Type B pancreatic cell (in vitro differentiated cells): ENCODE results near the gene MROH2B. TPM values are rescaled to one million over a fixed set of nuclear protein-coding genes. Genes with fewer than 3 reads are reported as not detected.

ENCODE experiments used
- DNase-seq: peaks from one replicate; pipeline ENCODE4 v3.0.0; 2021; ENCODE audit warnings: mixed read lengths; ENCODE audit not compliant: unreplicated experiment; ENCODE audit errors: extremely low spot score
- H3K27ac Mint-ChIP-seq: 2 replicates; pipeline ENCODE4 v1.8.0; 2021; ENCODE audit warnings: mild to moderate bottlenecking, mixed read lengths
- H3K27me3 Mint-ChIP-seq: 2 replicates; pipeline ENCODE4 v1.8.0; 2021; ENCODE audit warnings: mixed read lengths
- H3K36me3 Mint-ChIP-seq: 2 replicates; pipeline ENCODE4 v1.8.0; 2021; ENCODE audit warnings: mixed read lengths
- H3K4me1 Mint-ChIP-seq: one replicate; pipeline ENCODE4 v1.8.0; 2021; ENCODE audit warnings: mixed read lengths; ENCODE audit not compliant: unreplicated experiment
- H3K4me3 Mint-ChIP-seq: 2 replicates; pipeline ENCODE4 v1.8.0; 2021; ENCODE audit warnings: mild to moderate bottlenecking, mixed read lengths
- H3K9me3 Mint-ChIP-seq: 2 replicates; pipeline ENCODE4 v1.8.0; 2021; ENCODE audit warnings: mixed read lengths
- CTCF ChIP-seq: fragments of 200-600 bp; sonication (generic); conservative IDR thresholded peaks from 2 replicates; pipeline ENCODE4 v1.5.0; 2021; ENCODE audit warnings: antibody characterized with exemption, mild to moderate bottlenecking
- total RNA-seq: library from RNA; stranded (reverse); gene quantifications from 2 replicates; pipeline ENCODE4 v1.2.1, GENCODE V29; 2021; ENCODE audit warnings: low replicate concordance

The MROH2B gene
- total RNA-seq, 1 donor from 2014 or later = not detected

- Mint-ChIP-seq H3K27ac (no peak overlapping the region), H3K9me3 (no peaks in the 10 kb centered on the region), H3K4me3 (no peak overlapping the region), H3K4me1 (peaks cover 11% of the 10 kb centered on the region), H3K27me3 (no peaks in the 10 kb centered on the region), H3K36me3 (no peaks in the 10 kb centered on the region)
- no peak for TF ChIP-seq CTCF
- DNase-seq = no peak
Measured at GRCh38 chr5:40984884-40985283, 86.3 kb downstream of the MROH2B start.

- Mint-ChIP-seq H3K4me3 (no peak overlapping the region), H3K9me3 (no peaks in the 10 kb centered on the region), H3K4me1 (peaks cover 11% of the 10 kb centered on the region), H3K36me3 (no peaks in the 10 kb centered on the region), H3K27me3 (no peaks in the 10 kb centered on the region), H3K27ac (no peak overlapping the region)
- TF ChIP-seq CTCF = no peak
- DNase-seq = no peak
Measured at GRCh38 chr5:40983781-40984180, 87.4 kb downstream of the MROH2B start.

- no peak overlapping the region for H3K4me3 Mint-ChIP-seq
- H3K27me3 Mint-ChIP-seq = no peaks in the 10 kb centered on the region
- H3K4me1 Mint-ChIP-seq = peaks cover 6% of the 10 kb centered on the region
- no peak for TF ChIP-seq CTCF
- H3K27ac Mint-ChIP-seq = no peak overlapping the region
- H3K36me3 Mint-ChIP-seq = no peaks in the 10 kb centered on the region
- no peak for DNase-seq
- H3K9me3 Mint-ChIP-seq = no peaks in the 10 kb centered on the region
Measured at GRCh38 chr5:40981420-40981819, 89.7 kb downstream of the MROH2B start.

GRCh38 chr5:40976836-40977235 lies 94.3 kb downstream of the MROH2B start:
- H3K9me3 Mint-ChIP-seq = no peaks in the 10 kb centered on the region
- no peaks in the 10 kb centered on the region for H3K27me3 Mint-ChIP-seq
- H3K36me3 Mint-ChIP-seq = no peaks in the 10 kb centered on the region
- no peak overlapping the region for H3K4me3 Mint-ChIP-seq
- H3K4me1 Mint-ChIP-seq = no peaks in the 10 kb centered on the region
- TF ChIP-seq CTCF = no peak
- no peak overlapping the region for H3K27ac Mint-ChIP-seq
- DNase-seq = no peak

GRCh38 chr5:40976041-40976440 lies 95.1 kb downstream of the MROH2B start:
- DNase-seq = no peak
- Mint-ChIP-seq H3K27ac (no peak overlapping the region), H3K9me3 (no peaks in the 10 kb centered on the region), H3K27me3 (no peaks in the 10 kb centered on the region), H3K4me1 (no peaks in the 10 kb centered on the region), H3K36me3 (no peaks in the 10 kb centered on the region), H3K4me3 (no peak overlapping the region)
- TF ChIP-seq CTCF = no peak

- H3K27ac Mint-ChIP-seq = no peak overlapping the region
- no peak for TF ChIP-seq CTCF
- no peak for DNase-seq
- no peaks in the 10 kb centered on the region for H3K9me3 Mint-ChIP-seq
- H3K4me3 Mint-ChIP-seq = no peak overlapping the region
- no peaks in the 10 kb centered on the region for H3K27me3 Mint-ChIP-seq
- H3K36me3 Mint-ChIP-seq = no peaks in the 10 kb centered on the region
- no peaks in the 10 kb centered on the region for H3K4me1 Mint-ChIP-seq
Measured at GRCh38 chr5:40973364-40974004, 97.7 kb downstream of the MROH2B start.
